Mononuclear cell (primary cell): ENCODE results near the gene ADGRB3. TPM values are rescaled to one million over a fixed set of nuclear protein-coding genes. Genes with fewer than 3 reads are reported as not detected.
"Not testable (repeated sequence)": the region's sequence is repeated elsewhere in the genome, so short reads cannot be mapped to it uniquely, and the experiment has no call there.

Experiments used
- H3K27me3 ChIP-seq: 2 replicates; pipeline ENCODE4 v1.6.0; 2011; ENCODE audit warnings: low read length, control low read depth; ENCODE audit not compliant: insufficient read depth
- H3K4me1 ChIP-seq: 2 replicates; pipeline ENCODE4 v1.5.1; 2011; ENCODE audit warnings: mild to moderate bottlenecking, low read length, control low read depth; ENCODE audit not compliant: insufficient read depth
- H3K4me3 ChIP-seq: 2 replicates; pipeline ENCODE4 v1.5.1; 2011; ENCODE audit warnings: mild to moderate bottlenecking, low read length, moderate library complexity
- H3K9me3 ChIP-seq: 2 replicates; pipeline ENCODE4 v1.5.1; 2011; ENCODE audit warnings: low read depth, mild to moderate bottlenecking, control low read depth, low read length
- total RNA-seq: library from RNA; depleted of rRNA; stranded (reverse); fragments of >200 nt; gene quantifications from one replicate; pipeline ENCODE4 v1.2.3, GENCODE V29; 2012

ADGRB3 gene
- total RNA-seq, 1 donor: 0.10 TPM

- no peaks in the 10 kb centered on the region for H3K4me1 ChIP-seq
- H3K9me3 ChIP-seq: no peaks in the 10 kb centered on the region
- no peaks in the 10 kb centered on the region for H3K27me3 ChIP-seq
- H3K4me3 ChIP-seq: no peak overlapping the region
Measured at GRCh38 chr6:68657374-68658139, 22.5 kb downstream of the ADGRB3 start.

GRCh38 chr6:68658338-68658737, 23.3 kb downstream of the ADGRB3 start:
- H3K4me3 ChIP-seq: no peak overlapping the region
- no peaks in the 10 kb centered on the region for H3K27me3 ChIP-seq
- no peaks in the 10 kb centered on the region for H3K9me3 ChIP-seq

GRCh38 chr6:68673255-68673654, 38.2 kb downstream of the ADGRB3 start:
- no peaks in the 10 kb centered on the region for H3K4me1 ChIP-seq
- no peaks in the 10 kb centered on the region for H3K9me3 ChIP-seq
- no peak overlapping the region for H3K4me3 ChIP-seq
- H3K27me3 ChIP-seq: no peaks in the 10 kb centered on the region

More at GRCh38 chr6:68658338-68658737, 23.3 kb downstream of the ADGRB3 start:
- no peaks in the 10 kb centered on the region for H3K4me1 ChIP-seq

GRCh38 chr6:68675548-68675947, 40.5 kb downstream of the ADGRB3 start:
- no peak overlapping the region for H3K4me3 ChIP-seq
- no peaks in the 10 kb centered on the region for H3K27me3 ChIP-seq
- no peaks in the 10 kb centered on the region for H3K9me3 ChIP-seq
- no peaks in the 10 kb centered on the region for H3K4me1 ChIP-seq

GRCh38 chr6:68676094-68676493, 41.0 kb downstream of the ADGRB3 start:
- not testable (repeated sequence) for H3K4me3 ChIP-seq, H3K4me1 ChIP-seq, H3K9me3 ChIP-seq, H3K27me3 ChIP-seq

GRCh38 chr6:68677058-68677457, 42.0 kb downstream of the ADGRB3 start:
- no peaks in the 10 kb centered on the region for H3K27me3 ChIP-seq
- no peaks in the 10 kb centered on the region for H3K4me1 ChIP-seq
- no peak overlapping the region for H3K4me3 ChIP-seq
- H3K9me3 ChIP-seq: no peaks in the 10 kb centered on the region

GRCh38 chr6:68679399-68679798, 44.3 kb downstream of the ADGRB3 start:
- H3K9me3 ChIP-seq: no peaks in the 10 kb centered on the region
- no peak overlapping the region for H3K4me3 ChIP-seq

GRCh38 chr6:68680264-68680663, 45.2 kb downstream of the ADGRB3 start:
- H3K9me3 ChIP-seq: no peaks in the 10 kb centered on the region
- H3K4me1 ChIP-seq: no peaks in the 10 kb centered on the region
- H3K27me3 ChIP-seq: no peaks in the 10 kb centered on the region
- H3K4me3 ChIP-seq: no peak overlapping the region

More at GRCh38 chr6:68679399-68679798, 44.3 kb downstream of the ADGRB3 start:
- Histone ChIP-seq H3K27me3 (no peaks in the 10 kb centered on the region), H3K4me1 (no peaks in the 10 kb centered on the region)

GRCh38 chr6:68689910-68690309, 54.8 kb downstream of the ADGRB3 start:
- Histone ChIP-seq H3K9me3 (no peaks in the 10 kb centered on the region), H3K27me3 (no peaks in the 10 kb centered on the region), H3K4me3 (no peak overlapping the region), H3K4me1 (no peaks in the 10 kb centered on the region)

GRCh38 chr6:68691120-68691519, 56.0 kb downstream of the ADGRB3 start:
- no peaks in the 10 kb centered on the region for H3K27me3 ChIP-seq
- no peaks in the 10 kb centered on the region for H3K9me3 ChIP-seq
- H3K4me3 ChIP-seq: no peak overlapping the region
- no peaks in the 10 kb centered on the region for H3K4me1 ChIP-seq

- Histone ChIP-seq H3K4me1 (no peaks in the 10 kb centered on the region), H3K9me3 (no peaks in the 10 kb centered on the region), H3K4me3 (no peak overlapping the region), H3K27me3 (no peaks in the 10 kb centered on the region)
Measured at GRCh38 chr6:68693271-68693670, 58.2 kb downstream of the ADGRB3 start.

- Histone ChIP-seq H3K27me3 (no peaks in the 10 kb centered on the region), H3K4me1 (no peaks in the 10 kb centered on the region), H3K9me3 (no peaks in the 10 kb centered on the region), H3K4me3 (no peak overlapping the region)
Measured at GRCh38 chr6:68695403-68695802, 60.3 kb downstream of the ADGRB3 start.

- Histone ChIP-seq H3K27me3 (no peaks in the 10 kb centered on the region), H3K9me3 (no peaks in the 10 kb centered on the region), H3K4me3 (no peak overlapping the region), H3K4me1 (no peaks in the 10 kb centered on the region)
Measured at GRCh38 chr6:68695838-68696237, 60.8 kb downstream of the ADGRB3 start.

- no peaks in the 10 kb centered on the region for H3K4me1 ChIP-seq
- no peak overlapping the region for H3K4me3 ChIP-seq
- no peaks in the 10 kb centered on the region for H3K27me3 ChIP-seq
- H3K9me3 ChIP-seq: no peaks in the 10 kb centered on the region
Measured at GRCh38 chr6:68697394-68697793, 62.3 kb downstream of the ADGRB3 start.

- no peaks in the 10 kb centered on the region for H3K27me3 ChIP-seq
Measured at GRCh38 chr6:68701159-68701558, 66.1 kb downstream of the ADGRB3 start.

GRCh38 chr6:68704485-68704884, 69.4 kb downstream of the ADGRB3 start:
- H3K27me3 ChIP-seq: no peaks in the 10 kb centered on the region
- no peaks in the 10 kb centered on the region for H3K9me3 ChIP-seq
- no peak overlapping the region for H3K4me3 ChIP-seq
- H3K4me1 ChIP-seq: no peaks in the 10 kb centered on the region

More at GRCh38 chr6:68701159-68701558, 66.1 kb downstream of the ADGRB3 start:
- Histone ChIP-seq H3K4me3 (no peak overlapping the region), H3K4me1 (no peaks in the 10 kb centered on the region), H3K9me3 (no peaks in the 10 kb centered on the region)
